ENCODE results near the gene HCK. TPM values are rescaled to one million over a fixed set of nuclear protein-coding genes. Genes with fewer than 3 reads are reported as not detected.

The HCK gene
- total RNA-seq, 1 experiment from 2014 or later = 1.3 TPM

DNA sequence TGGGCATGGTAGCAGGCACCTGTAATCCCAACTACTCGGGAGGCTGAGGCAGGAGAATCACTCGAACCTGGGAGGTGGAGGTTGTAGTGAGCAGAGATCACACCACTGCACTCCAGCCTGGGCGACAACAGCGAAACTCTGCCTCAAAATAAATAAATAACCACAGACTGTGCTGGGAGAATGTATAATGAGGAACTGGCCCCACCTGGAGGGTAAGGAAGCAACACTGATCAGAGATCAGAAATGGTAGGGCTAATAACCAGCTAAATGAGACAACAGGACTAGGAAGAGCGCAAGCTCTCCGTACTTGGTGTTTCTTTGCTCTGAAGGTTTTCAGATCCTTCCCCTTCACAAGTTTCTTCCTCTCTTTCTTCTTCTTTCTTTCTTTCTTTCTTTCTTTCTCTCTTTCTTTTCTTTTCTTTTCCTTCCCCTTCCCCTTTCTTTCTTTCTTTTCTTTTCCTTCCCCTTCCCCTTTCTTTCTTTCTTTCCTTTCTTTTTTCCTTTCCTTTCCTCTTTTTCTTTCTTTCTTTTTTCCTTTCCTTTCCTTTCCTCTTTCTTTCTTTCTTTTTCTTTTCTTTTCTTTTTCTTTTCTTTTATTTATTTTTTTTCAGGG lies 27.3 kb upstream of the HCK start:
- no peak overlapping the region for H3K4me3 Mint-ChIP-seq
- peaks cover 3% of the 10 kb centered on the region; the same call in 1 of the 2 replicates for H3K36me3 Mint-ChIP-seq
- DNase-seq (ENCODE audit: low spot score) (no peak), ATAC-seq (no peak)
- TF ChIP-seq, protein P1, sequence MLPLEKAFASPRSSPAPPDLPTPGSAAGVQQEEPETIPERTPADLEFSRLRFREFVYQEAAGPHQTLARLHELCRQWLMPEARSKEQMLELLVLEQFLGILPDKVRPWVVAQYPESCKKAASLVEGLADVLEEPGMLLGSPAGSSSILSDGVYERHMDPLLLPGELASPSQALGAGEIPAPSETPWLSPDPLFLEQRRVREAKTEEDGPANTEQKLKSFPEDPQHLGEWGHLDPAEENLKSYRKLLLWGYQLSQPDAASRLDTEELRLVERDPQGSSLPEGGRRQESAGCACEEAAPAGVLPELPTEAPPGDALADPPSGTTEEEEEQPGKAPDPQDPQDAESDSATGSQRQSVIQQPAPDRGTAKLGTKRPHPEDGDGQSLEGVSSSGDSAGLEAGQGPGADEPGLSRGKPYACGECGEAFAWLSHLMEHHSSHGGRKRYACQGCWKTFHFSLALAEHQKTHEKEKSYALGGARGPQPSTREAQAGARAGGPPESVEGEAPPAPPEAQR (CRISPR knock-in tag; IDR thresholded peaks at IDR 0.05) = no peak
- TF ChIP-seq ZNF512 (CRISPR knock-in tag; IDR thresholded peaks at IDR 0.05; ENCODE audit: borderline replicate concordance) = 0 out of 2 replicates have a peak, but pooled peaks have one; percentile 75
- POLR2A ChIA-PET = no interaction called here
- no peak overlapping the region for H3K27ac Mint-ChIP-seq
- no peaks in the 10 kb centered on the region; the same call in 1 of the 2 replicates for H3K27me3 Mint-ChIP-seq (ENCODE audit: low read depth)
- peaks cover 30% of the 10 kb centered on the region for H3K4me1 Mint-ChIP-seq
- CTCF ChIA-PET = interaction anchor here (0.6 to 1.8 kb wide), 3 partner anchors 67 to 89 kb away, joined by 3 to 5 read pairs (median 4); no protein-coding TSS in a partner anchor
- H3K9me3 Mint-ChIP-seq = no peaks in the 10 kb centered on the region

GRCh38 chr20:32027643-32028042 lies 24.4 kb upstream of the HCK start:
- TF ChIP-seq TP53 (CRISPR knock-in tag; IDR thresholded peaks at IDR 0.05) (no peak), RORB (CRISPR knock-in tag; IDR thresholded peaks at IDR 0.05) (no peak), NR3C1 (CRISPR knock-in tag; conservative IDR thresholded peaks at IDR 0.05; ENCODE audit: low read depth) (no peak), AR (CRISPR knock-in tag; IDR thresholded peaks at IDR 0.05) (no peak), RELA (CRISPR knock-in tag; IDR thresholded peaks at IDR 0.05; ENCODE audit: borderline replicate concordance) (no peak), MYBL2 (CRISPR knock-in tag; IDR thresholded peaks at IDR 0.05) (no peak), ELF4 (CRISPR knock-in tag; IDR thresholded peaks at IDR 0.05; ENCODE audit: low read depth) (no peak), ZBTB21 (CRISPR knock-in tag; IDR thresholded peaks at IDR 0.05; ENCODE audit: borderline replicate concordance) (no peak), FOXP4 (CRISPR knock-in tag; IDR thresholded peaks at IDR 0.05) (no peak), TCF7 (CRISPR knock-in tag; IDR thresholded peaks at IDR 0.05; ENCODE audit: low read depth) (no peak), FOXK1 (CRISPR knock-in tag; IDR thresholded peaks at IDR 0.05) (no peak), NFE2L1 (CRISPR knock-in tag; IDR thresholded peaks at IDR 0.05) (no peak), ZNF219 (CRISPR knock-in tag; IDR thresholded peaks at IDR 0.05; ENCODE audit: borderline replicate concordance) (no peak), ZNF416 (CRISPR knock-in tag; IDR thresholded peaks at IDR 0.05) (no peak), GTF2I (CRISPR knock-in tag; conservative IDR thresholded peaks at IDR 0.05) (no peak), TEAD1 (CRISPR knock-in tag; IDR thresholded peaks at IDR 0.05) (no peak), MAX (CRISPR knock-in tag; IDR thresholded peaks at IDR 0.05) (no peak)
- TF ChIP-seq, protein P1 (CRISPR knock-in tag; IDR thresholded peaks at IDR 0.05) = no peak
- TF ChIP-seq, protein P2, sequence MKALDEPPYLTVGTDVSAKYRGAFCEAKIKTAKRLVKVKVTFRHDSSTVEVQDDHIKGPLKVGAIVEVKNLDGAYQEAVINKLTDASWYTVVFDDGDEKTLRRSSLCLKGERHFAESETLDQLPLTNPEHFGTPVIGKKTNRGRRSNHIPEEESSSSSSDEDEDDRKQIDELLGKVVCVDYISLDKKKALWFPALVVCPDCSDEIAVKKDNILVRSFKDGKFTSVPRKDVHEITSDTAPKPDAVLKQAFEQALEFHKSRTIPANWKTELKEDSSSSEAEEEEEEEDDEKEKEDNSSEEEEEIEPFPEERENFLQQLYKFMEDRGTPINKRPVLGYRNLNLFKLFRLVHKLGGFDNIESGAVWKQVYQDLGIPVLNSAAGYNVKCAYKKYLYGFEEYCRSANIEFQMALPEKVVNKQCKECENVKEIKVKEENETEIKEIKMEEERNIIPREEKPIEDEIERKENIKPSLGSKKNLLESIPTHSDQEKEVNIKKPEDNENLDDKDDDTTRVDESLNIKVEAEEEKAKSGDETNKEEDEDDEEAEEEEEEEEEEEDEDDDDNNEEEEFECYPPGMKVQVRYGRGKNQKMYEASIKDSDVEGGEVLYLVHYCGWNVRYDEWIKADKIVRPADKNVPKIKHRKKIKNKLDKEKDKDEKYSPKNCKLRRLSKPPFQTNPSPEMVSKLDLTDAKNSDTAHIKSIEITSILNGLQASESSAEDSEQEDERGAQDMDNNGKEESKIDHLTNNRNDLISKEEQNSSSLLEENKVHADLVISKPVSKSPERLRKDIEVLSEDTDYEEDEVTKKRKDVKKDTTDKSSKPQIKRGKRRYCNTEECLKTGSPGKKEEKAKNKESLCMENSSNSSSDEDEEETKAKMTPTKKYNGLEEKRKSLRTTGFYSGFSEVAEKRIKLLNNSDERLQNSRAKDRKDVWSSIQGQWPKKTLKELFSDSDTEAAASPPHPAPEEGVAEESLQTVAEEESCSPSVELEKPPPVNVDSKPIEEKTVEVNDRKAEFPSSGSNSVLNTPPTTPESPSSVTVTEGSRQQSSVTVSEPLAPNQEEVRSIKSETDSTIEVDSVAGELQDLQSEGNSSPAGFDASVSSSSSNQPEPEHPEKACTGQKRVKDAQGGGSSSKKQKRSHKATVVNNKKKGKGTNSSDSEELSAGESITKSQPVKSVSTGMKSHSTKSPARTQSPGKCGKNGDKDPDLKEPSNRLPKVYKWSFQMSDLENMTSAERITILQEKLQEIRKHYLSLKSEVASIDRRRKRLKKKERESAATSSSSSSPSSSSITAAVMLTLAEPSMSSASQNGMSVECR (CRISPR knock-in tag; IDR thresholded peaks at IDR 0.05; ENCODE audit: borderline replicate concordance) = no peak
- H3K27me3 Mint-ChIP-seq (ENCODE audit: low read depth) = peaks cover 5% of the 10 kb centered on the region; the same call in 1 of the 2 replicates
- H3K36me3 Mint-ChIP-seq = peaks cover 3% of the 10 kb centered on the region; the same call in 1 of the 2 replicates
- H3K27ac Mint-ChIP-seq = no peak overlapping the region
- peaks cover 20% of the 10 kb centered on the region for H3K4me1 Mint-ChIP-seq
- DNase-seq (ENCODE audit: low spot score) (no peak), ATAC-seq (no peak)
- no peak overlapping the region for H3K4me3 Mint-ChIP-seq
- ChIA-PET POLR2A (no interaction called here), CTCF (interaction anchor here (1.2 to 9.5 kb wide), 3 partner anchors 33 to 176 kb away, joined by 5 to 70 read pairs (median 12); no protein-coding TSS in a partner anchor)
- no peaks in the 10 kb centered on the region for H3K9me3 Mint-ChIP-seq

All from WTC11 (cell line).